ENCODE measurements around the gene ADD2.

- TF ChIP-seq CTCF (IDR thresholded peaks at IDR 0.05) (no peak), POLR2A (IDR thresholded peaks at IDR 0.05) (no peak)
Observed at GRCh38 chr2:70711191-70711590, 56.8 kb downstream of the ADD2 start.
